Stomach smooth muscle (tissue), 2 donors: ENCODE results near the gene KRT1.
"Not testable (repeated sequence)": the region's sequence is repeated elsewhere in the genome, so short reads cannot be mapped to it uniquely, and the experiment has no call there.

ENCODE experiments used
- H3K27ac ChIP-seq: one replicate; pipeline ENCODE4 v1.7.0; 2013; ENCODE audit warnings: mild to moderate bottlenecking, low read length, inconsistent platforms
- H3K27me3 ChIP-seq, 2 donors: one replicate each; pipeline ENCODE4 v1.7.0; 2013; ENCODE audit warnings: low read length in 2 of 2; ENCODE audit not compliant: insufficient read depth in 2 of 2, control insufficient read depth in 1 of 2
- H3K36me3 ChIP-seq, 2 donors: one replicate each; pipeline ENCODE4 v1.7.0; 2013; ENCODE audit warnings: low read length in 2 of 2; ENCODE audit not compliant: control insufficient read depth in 2 of 2, insufficient read depth in 2 of 2
- H3K4me1 ChIP-seq: one replicate; pipeline ENCODE4 v1.7.0; 2013; ENCODE audit warnings: low read length; ENCODE audit not compliant: control insufficient read depth, insufficient read depth
- H3K4me3 ChIP-seq, 2 donors: one replicate each; pipeline ENCODE4 v1.7.0; 2013; ENCODE audit warnings: low read length in 2 of 2
- H3K9ac ChIP-seq, 2 donors: one replicate each; pipeline ENCODE4 v1.7.0; 2013; ENCODE audit warnings: low read length in 2 of 2, mild to moderate bottlenecking in 1 of 2
- H3K9me3 ChIP-seq, 2 donors: one replicate each; pipeline ENCODE4 v1.7.0; 2013; ENCODE audit warnings: low read length in 2 of 2; ENCODE audit not compliant: control insufficient read depth in 2 of 2
- donor health status: healthy.
- donor health status: Pancreatic carcinoma.

The KRT1 gene

DNA sequence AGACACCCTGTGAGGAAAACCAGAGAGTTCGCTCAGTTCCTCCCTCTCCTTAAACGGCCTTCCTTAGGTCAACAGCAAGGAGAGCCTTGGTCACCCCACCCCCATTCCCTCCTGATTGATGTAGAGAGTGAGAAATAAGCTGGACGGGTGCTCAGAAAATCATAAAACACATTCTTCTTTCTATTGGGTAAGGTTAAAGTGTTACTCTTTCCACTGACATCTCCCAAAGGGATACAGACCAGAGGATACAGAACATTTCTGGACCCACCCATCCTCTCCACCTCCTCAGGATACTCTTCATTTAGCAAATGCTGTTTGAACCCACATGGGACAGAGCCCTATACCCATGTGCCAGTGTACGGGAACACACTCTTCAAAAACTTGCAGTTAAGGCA is 34.7 kb upstream of the KRT1 start:
- H3K9ac ChIP-seq: no peak overlapping the region
- H3K4me1 ChIP-seq: no peaks in the 10 kb centered on the region
- peaks cover 21 to 22% of the 10 kb centered on the region in 2 donors for H3K27me3 ChIP-seq
- no peaks in the 10 kb centered on the region for H3K36me3 ChIP-seq
- H3K9me3 ChIP-seq: no peaks in the 10 kb centered on the region
- H3K4me3 ChIP-seq: no peak overlapping the region
- no peak overlapping the region for H3K27ac ChIP-seq

GRCh38 chr12:52713960-52714886 is 34.0 kb upstream of the KRT1 start:
- Histone ChIP-seq H3K27me3 (peaks cover 21 to 22% of the 10 kb centered on the region in 2 donors), H3K9ac (no peak overlapping the region), H3K36me3 (no peaks in the 10 kb centered on the region), H3K27ac (no peak overlapping the region), H3K4me3 (peak overlapping the region; percentile 22 to 32), H3K9me3 (no peaks in the 10 kb centered on the region), H3K4me1 (no peaks in the 10 kb centered on the region)

- not testable (repeated sequence) for H3K9me3 ChIP-seq, H3K4me1 ChIP-seq, H3K27ac ChIP-seq, H3K9ac ChIP-seq, H3K4me3 ChIP-seq, H3K36me3 ChIP-seq
- H3K27me3 ChIP-seq: peaks cover 22 to 24% of the 10 kb centered on the region in 2 donors
Measured at GRCh38 chr12:52712122-52712521, 31.9 kb upstream of the KRT1 start.

GRCh38 chr12:52710730-52711129 is 30.5 kb upstream of the KRT1 start:
- Histone ChIP-seq H3K36me3 (no peaks in the 10 kb centered on the region), H3K4me3 (no peak overlapping the region), H3K9ac (no peak overlapping the region), H3K4me1 (no peaks in the 10 kb centered on the region), H3K27me3 (peaks cover 23 to 24% of the 10 kb centered on the region in 2 donors), H3K9me3 (no peaks in the 10 kb centered on the region), H3K27ac (no peak overlapping the region)

GRCh38 chr12:52708010-52708409 is 27.8 kb upstream of the KRT1 start:
- H3K9me3 ChIP-seq: no peaks in the 10 kb centered on the region

GRCh38 chr12:52704464-52704863 is 24.3 kb upstream of the KRT1 start:
- Histone ChIP-seq H3K27me3 (peaks cover 3 to 16% of the 10 kb centered on the region in 2 donors), H3K4me3 (no peak overlapping the region), H3K36me3 (no peaks in the 10 kb centered on the region), H3K4me1 (no peaks in the 10 kb centered on the region), H3K9me3 (no peaks in the 10 kb centered on the region), H3K27ac (no peak overlapping the region), H3K9ac (no peak overlapping the region)

More at GRCh38 chr12:52708010-52708409, 27.8 kb upstream of the KRT1 start:
- H3K27ac ChIP-seq: no peak overlapping the region
- H3K36me3 ChIP-seq: no peaks in the 10 kb centered on the region
- H3K9ac ChIP-seq: no peak overlapping the region
- no peaks in the 10 kb centered on the region for H3K4me1 ChIP-seq
- H3K4me3 ChIP-seq: no peak overlapping the region
- H3K27me3 ChIP-seq: peaks cover 5 to 6% of the 10 kb centered on the region in 2 donors

GRCh38 chr12:52703878-52704277 is 23.7 kb upstream of the KRT1 start:
- Histone ChIP-seq H3K9ac (no peak overlapping the region), H3K4me1 (no peaks in the 10 kb centered on the region), H3K27ac (no peak overlapping the region), H3K4me3 (no peak overlapping the region), H3K36me3 (no peaks in the 10 kb centered on the region), H3K9me3 (no peaks in the 10 kb centered on the region), H3K27me3 (peaks cover under 1 to 17% of the 10 kb centered on the region in 2 donors)

DNA sequence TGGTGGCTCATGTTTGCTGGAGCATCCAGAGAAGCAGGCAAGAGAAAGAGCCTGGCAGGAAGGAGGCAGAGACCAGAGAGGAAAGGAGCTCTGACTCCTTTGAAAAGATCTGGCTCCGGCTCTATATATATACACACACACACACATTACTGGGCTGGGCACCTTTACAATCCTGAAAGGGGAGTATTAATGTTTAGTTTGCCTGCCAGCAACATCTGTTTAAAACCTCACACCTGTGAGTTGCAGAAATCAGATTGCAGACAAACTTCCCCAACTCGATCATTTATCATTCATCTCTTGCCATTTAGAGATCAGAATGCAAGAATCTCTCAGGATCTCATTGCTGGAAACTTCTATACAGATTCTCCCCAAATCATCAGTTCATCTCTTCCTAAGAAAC is 23.2 kb upstream of the KRT1 start, which contains the start of gene KRT77:
KRT77 (minus strand) TSS at position 101 of the 400 bp plus-strand sequence; CDS start at position 11, 90 bp downstream.
- Histone ChIP-seq H3K27ac (no peak within 1 kb of the TSS), H3K4me3 (no peak within 1 kb of the TSS), H3K9me3 (no peaks in the 10 kb centered on the region), H3K9ac (no peak within 1 kb of the TSS), H3K36me3 (no peaks in the 10 kb centered on the region), H3K27me3 (peaks cover 0 to 19% of the 10 kb centered on the region in 2 donors), H3K4me1 (no peaks in the 10 kb centered on the region)

- Histone ChIP-seq H3K4me1 (no peaks in the 10 kb centered on the region), H3K9me3 (no peaks in the 10 kb centered on the region), H3K9ac (no peak overlapping the region), H3K4me3 (no peak overlapping the region), H3K27me3 (peaks cover 0 to 22% of the 10 kb centered on the region in 2 donors), H3K36me3 (no peaks in the 10 kb centered on the region), H3K27ac (no peak overlapping the region)
Measured at GRCh38 chr12:52702338-52702737, 22.1 kb upstream of the KRT1 start.

DNA sequence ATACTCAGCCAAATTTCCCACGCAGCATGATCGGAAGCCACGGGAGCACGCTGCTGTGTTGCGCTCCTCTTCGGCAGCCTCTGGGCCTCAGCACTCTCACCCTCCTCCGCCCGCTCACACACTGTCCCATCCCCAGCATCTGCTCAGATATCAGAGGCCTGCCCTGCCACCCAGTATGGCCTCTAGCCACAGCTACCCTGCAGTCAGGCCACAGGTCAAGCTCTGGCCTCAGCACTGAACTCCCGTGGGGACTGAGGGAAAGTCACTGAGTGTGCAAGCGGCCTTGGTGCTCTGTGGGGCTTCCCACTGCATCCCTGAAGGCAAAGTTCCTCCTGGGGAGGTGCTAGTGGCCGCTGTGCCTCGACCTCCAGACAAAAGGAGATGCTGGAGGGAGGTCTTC is 21.1 kb upstream of the KRT1 start:
- Histone ChIP-seq H3K4me1 (no peaks in the 10 kb centered on the region), H3K27ac (no peak overlapping the region), H3K27me3 (peaks cover 0 to 25% of the 10 kb centered on the region in 2 donors), H3K9me3 (no peaks in the 10 kb centered on the region), H3K9ac (no peak overlapping the region), H3K4me3 (no peak overlapping the region), H3K36me3 (no peaks in the 10 kb centered on the region)

DNA sequence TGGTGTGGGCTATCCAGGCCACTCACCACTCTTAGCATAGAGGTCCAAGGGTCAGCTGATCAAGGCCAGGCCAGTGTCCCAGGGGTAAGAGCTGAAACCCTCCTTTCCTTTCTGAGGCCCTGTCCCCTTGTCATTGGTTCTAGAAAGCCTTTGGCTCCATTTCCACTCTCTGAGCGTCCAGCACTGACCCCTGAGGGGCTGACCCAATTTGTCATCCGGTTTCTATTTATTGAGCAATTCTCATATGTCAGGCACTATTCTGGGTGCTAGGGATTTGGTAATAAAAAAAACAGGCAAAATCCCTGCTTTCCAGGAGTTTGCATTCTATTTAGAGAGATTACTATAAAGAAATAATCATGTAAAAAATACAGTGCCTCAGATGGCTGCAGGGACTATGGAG is 19.8 kb upstream of the KRT1 start:
- no peaks in the 10 kb centered on the region for H3K36me3 ChIP-seq
- H3K9ac ChIP-seq: no peak overlapping the region
- no peaks in the 10 kb centered on the region for H3K9me3 ChIP-seq
- H3K4me1 ChIP-seq: no peaks in the 10 kb centered on the region
- H3K27me3 ChIP-seq: peaks cover 1 to 26% of the 10 kb centered on the region in 2 donors
- no peak overlapping the region for H3K4me3 ChIP-seq
- no peak overlapping the region for H3K27ac ChIP-seq
